ENCODE data around the gene FRMD8. TPM values are rescaled to one million over a fixed set of nuclear protein-coding genes. Genes with fewer than 3 reads are reported as not detected.
A peak's percentile ranks its signal among the peaks of the same experiment; 100 is the strongest.

FRMD8 gene
- total and polyA plus RNA-seq, 9 of the 15 experiments (the other 6 are each of a cell fraction or from before 2014, with no cell fraction given) = 4.5 to 54.5 (median 15.8) TPM

DNA sequence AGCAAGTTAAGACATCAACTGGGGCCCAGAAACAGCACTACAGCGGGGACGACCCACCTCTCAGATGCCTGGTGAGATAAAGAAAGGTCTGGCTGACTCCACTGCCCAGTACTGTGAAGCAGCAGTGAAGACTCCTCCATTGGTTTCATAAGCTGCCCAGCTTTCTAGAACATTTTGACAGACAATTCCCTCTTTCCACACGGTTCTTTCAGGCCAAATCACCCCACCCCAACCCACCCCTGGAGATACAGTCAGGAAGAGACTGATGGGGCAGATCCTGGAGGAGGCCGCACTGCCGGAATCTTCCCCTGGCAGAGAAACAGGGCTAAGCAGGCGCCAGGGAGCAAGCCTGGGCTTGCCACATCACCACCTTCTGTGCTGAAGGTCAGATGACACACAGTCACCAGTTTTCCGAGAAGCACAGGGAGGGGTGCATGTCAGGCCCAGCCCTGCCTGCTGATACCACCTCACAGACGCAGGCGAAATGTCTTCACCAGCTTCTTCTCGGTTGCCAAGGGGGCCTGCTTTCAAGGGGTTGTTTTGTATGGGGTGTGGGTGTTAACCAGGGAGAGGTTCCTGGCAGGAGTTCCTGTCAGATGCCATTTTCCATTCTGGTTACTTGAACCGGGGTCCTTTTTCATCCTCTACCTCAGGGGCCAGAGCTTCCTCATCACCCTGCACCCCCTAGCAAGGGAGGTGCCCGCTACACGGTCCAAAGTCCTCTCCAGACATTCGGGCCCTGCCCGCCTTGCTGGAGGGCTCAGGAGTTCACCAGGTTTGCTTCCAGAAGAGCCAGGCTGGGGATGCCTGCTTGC is 34.7 kb downstream of the FRMD8 start (continued):
- no peak for TF ChIP-seq TEAD2 (tag; IDR thresholded peaks at IDR 0.05)
- no peak for TF ChIP-seq SMAD2 (IDR thresholded peaks at IDR 0.05; ENCODE audit: low read depth, low read length)
- no peak for TF ChIP-seq ZNF584 (CRISPR knock-in tag; IDR thresholded peaks at IDR 0.05; ENCODE audit: low read depth)
- no peak for TF ChIP-seq PPARD (CRISPR knock-in tag; IDR thresholded peaks at IDR 0.05)
- TF ChIP-seq ZNF551 (CRISPR knock-in tag; IDR thresholded peaks at IDR 0.05) = no peak
- no peak for TF ChIP-seq MYC (IDR thresholded peaks at IDR 0.05; ENCODE audit: low read depth, low read length)
- no peak for TF ChIP-seq MYC (CRISPR knock-in tag; IDR thresholded peaks at IDR 0.05; ENCODE audit: borderline replicate concordance, low read depth)
- no peak for TF ChIP-seq ASH1L (IDR thresholded peaks at IDR 0.05; ENCODE audit: borderline replicate concordance, low read depth, partially characterized antibody)
- TF ChIP-seq POLR3G (IDR thresholded peaks at IDR 0.05; ENCODE audit: extremely low read depth, insufficient read length, insufficient replicate concordance) = no peak
- TF ChIP-seq MYNN (IDR thresholded peaks at IDR 0.05) = peak; percentile 86
- no peak for TF ChIP-seq MYNN (CRISPR knock-in tag; IDR thresholded peaks at IDR 0.05)
- TF ChIP-seq ZNF263 (CRISPR knock-in tag; IDR thresholded peaks at IDR 0.05; ENCODE audit: borderline replicate concordance) = no peak
- no peak for TF ChIP-seq ZC3H4 (CRISPR knock-in tag; IDR thresholded peaks at IDR 0.05; ENCODE audit: borderline replicate concordance)
- TF ChIP-seq, protein P1, sequence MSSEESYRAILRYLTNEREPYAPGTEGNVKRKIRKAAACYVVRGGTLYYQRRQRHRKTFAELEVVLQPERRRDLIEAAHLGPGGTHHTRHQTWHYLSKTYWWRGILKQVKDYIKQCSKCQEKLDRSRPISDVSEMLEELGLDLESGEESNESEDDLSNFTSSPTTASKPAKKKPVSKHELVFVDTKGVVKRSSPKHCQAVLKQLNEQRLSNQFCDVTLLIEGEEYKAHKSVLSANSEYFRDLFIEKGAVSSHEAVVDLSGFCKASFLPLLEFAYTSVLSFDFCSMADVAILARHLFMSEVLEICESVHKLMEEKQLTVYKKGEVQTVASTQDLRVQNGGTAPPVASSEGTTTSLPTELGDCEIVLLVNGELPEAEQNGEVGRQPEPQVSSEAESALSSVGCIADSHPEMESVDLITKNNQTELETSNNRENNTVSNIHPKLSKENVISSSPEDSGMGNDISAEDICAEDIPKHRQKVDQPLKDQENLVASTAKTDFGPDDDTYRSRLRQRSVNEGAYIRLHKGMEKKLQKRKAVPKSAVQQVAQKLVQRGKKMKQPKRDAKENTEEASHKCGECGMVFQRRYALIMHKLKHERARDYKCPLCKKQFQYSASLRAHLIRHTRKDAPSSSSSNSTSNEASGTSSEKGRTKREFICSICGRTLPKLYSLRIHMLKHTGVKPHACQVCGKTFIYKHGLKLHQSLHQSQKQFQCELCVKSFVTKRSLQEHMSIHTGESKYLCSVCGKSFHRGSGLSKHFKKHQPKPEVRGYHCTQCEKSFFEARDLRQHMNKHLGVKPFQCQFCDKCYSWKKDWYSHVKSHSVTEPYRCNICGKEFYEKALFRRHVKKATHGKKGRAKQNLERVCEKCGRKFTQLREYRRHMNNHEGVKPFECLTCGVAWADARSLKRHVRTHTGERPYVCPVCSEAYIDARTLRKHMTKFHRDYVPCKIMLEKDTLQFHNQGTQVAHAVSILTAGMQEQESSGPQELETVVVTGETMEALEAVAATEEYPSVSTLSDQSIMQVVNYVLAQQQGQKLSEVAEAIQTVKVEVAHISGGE (CRISPR knock-in tag; IDR thresholded peaks at IDR 0.05) = peak; percentile 8 to 30 (median 19); a peak in 2 of 6 replicates
- TF ChIP-seq TAL1 (IDR thresholded peaks at IDR 0.05) = no peak
- no peak for TF ChIP-seq SOX6 (IDR thresholded peaks at IDR 0.05)
- TF ChIP-seq RBBP5 (IDR thresholded peaks at IDR 0.05; ENCODE audit: borderline replicate concordance, insufficient read depth, low read length, poor library complexity, severe bottlenecking) = no peak
- TF ChIP-seq FOXK1 (CRISPR knock-in tag; IDR thresholded peaks at IDR 0.05; ENCODE audit: borderline replicate concordance) = 0 out of 2 replicates have a peak, but pooled peaks have one; percentile 5
- TF ChIP-seq CEBPB (tag; IDR thresholded peaks at IDR 0.05) = peak; percentile 51
- no peak for TF ChIP-seq RBM34 (IDR thresholded peaks at IDR 0.05; ENCODE audit: borderline replicate concordance, insufficient read depth, low read length)
- TF ChIP-seq POLR2AphosphoS2 (IDR thresholded peaks at IDR 0.05; ENCODE audit: low read length) = no peak
- peak; percentile 76; the same call in 1 of the 2 replicates for TF ChIP-seq POLR2AphosphoS5 (IDR thresholded peaks at IDR 0.05; ENCODE audit: control insufficient read depth, insufficient read depth, low read depth, low read length)
- peak; percentile 30; the same call in 1 of the 2 replicates for TF ChIP-seq NFIC (IDR thresholded peaks at IDR 0.05)
- no peak for TF ChIP-seq IFI16 (CRISPR knock-in tag; IDR thresholded peaks at IDR 0.05)
- 0 out of 2 replicates have a peak, but pooled peaks have one; percentile 34 for TF ChIP-seq MBD2 (IDR thresholded peaks at IDR 0.05; ENCODE audit: borderline replicate concordance, low read depth)
- peak; percentile 31; the same call in 1 of the 2 replicates for TF ChIP-seq GATA2 (CRISPR knock-in tag; IDR thresholded peaks at IDR 0.05)

Measured in K562 (cell line).